GM20000 (cell line): ENCODE results near the gene TLCD3A.
"Not testable (repeated sequence)": the region's sequence is repeated elsewhere in the genome, so short reads cannot be mapped to it uniquely, and the experiment has no call there.

Source experiments
- DNase-seq: peaks from one replicate; pipeline ENCODE4 v3.0.0; 2012; ENCODE audit warnings: low spot score
- CTCF ChIP-seq: IDR thresholded peaks from 2 replicates; pipeline ENCODE4 v1.5.1; 2012; ENCODE audit warnings: mild to moderate bottlenecking, control low read depth; ENCODE audit errors: extremely low read depth, missing control alignments

Gene TLCD3A

GRCh38 chr17:752002-752619, 19.7 kb downstream of the TLCD3A start, which contains the start of gene GEMIN4:
TSS of gene GEMIN4 (minus strand) at chr17:752264. CDS start at chr17:752142, 122 bp downstream.
- peak; percentile 99 for DNase-seq
- peak; percentile 91 for TF ChIP-seq CTCF

- DNase-seq = no peak
- no peak for TF ChIP-seq CTCF
Measured at GRCh38 chr17:752620-753219, 20.3 kb downstream of the TLCD3A start.

GRCh38 chr17:753418-753817, 21.0 kb downstream of the TLCD3A start:
- DNase-seq = no peak
- TF ChIP-seq CTCF = no peak

GRCh38 chr17:755319-755961, 23.0 kb downstream of the TLCD3A start:
- not testable (repeated sequence) for DNase-seq

GRCh38 chr17:756010-756567, 23.7 kb downstream of the TLCD3A start:
- not testable (repeated sequence) for DNase-seq

- DNase-seq = no peak
- no peak for TF ChIP-seq CTCF
Measured at GRCh38 chr17:759964-760363, 27.6 kb downstream of the TLCD3A start.

- TF ChIP-seq CTCF = no peak
- DNase-seq = no peak
Measured at GRCh38 chr17:760371-760770, 28.0 kb downstream of the TLCD3A start.

GRCh38 chr17:767076-767475, 34.7 kb downstream of the TLCD3A start:
- no peak for DNase-seq
- no peak for TF ChIP-seq CTCF
